Prostate gland (tissue), 2 donors: Measurements from ENCODE around the gene ZSCAN32.

Source experiments
- POLR2A ChIP-seq: fragments of 450-650 bp; IDR thresholded peaks from one replicate; pipeline ENCODE4 v1.6.1; 2016; ENCODE audit warnings: antibody characterized with exemption, mild to moderate bottlenecking
- TF ChIP-seq, protein P1 (sequence below), 4 experiments: fragments of 200-600 bp in 2 of 4; fragments of 450-650 bp in 2 of 4; sonication (generic) in 2 of 4; IDR thresholded peaks; 1 replicate in 3 of 4; 2 replicates in 1 of 4; pipeline ENCODE4 v1.5.1; 2016 to 2019; ENCODE audit warnings: antibody characterized with exemption in 4 of 4, mild to moderate bottlenecking in 2 of 4, moderate library complexity in 2 of 4

- TF ChIP-seq, protein P1, sequence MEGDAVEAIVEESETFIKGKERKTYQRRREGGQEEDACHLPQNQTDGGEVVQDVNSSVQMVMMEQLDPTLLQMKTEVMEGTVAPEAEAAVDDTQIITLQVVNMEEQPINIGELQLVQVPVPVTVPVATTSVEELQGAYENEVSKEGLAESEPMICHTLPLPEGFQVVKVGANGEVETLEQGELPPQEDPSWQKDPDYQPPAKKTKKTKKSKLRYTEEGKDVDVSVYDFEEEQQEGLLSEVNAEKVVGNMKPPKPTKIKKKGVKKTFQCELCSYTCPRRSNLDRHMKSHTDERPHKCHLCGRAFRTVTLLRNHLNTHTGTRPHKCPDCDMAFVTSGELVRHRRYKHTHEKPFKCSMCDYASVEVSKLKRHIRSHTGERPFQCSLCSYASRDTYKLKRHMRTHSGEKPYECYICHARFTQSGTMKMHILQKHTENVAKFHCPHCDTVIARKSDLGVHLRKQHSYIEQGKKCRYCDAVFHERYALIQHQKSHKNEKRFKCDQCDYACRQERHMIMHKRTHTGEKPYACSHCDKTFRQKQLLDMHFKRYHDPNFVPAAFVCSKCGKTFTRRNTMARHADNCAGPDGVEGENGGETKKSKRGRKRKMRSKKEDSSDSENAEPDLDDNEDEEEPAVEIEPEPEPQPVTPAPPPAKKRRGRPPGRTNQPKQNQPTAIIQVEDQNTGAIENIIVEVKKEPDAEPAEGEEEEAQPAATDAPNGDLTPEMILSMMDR (IDR thresholded peaks at IDR 0.05), result peak in 1 of 4 experiments; percentile 32
- TF ChIP-seq POLR2A, result no peak
These were observed 43.2 kb upstream of the ZSCAN32 start for GRCh38 chr16:3444032-3444388.
